HEK293T (cell line): ENCODE measurements around the gene RAET1L.

ENCODE experiments used
- ARNT ChIP-seq: fragments of 450-650 bp; IDR thresholded peaks from 2 replicates; pipeline ENCODE4 v1.6.1; 2017; ENCODE audit warnings: mild to moderate bottlenecking
- FOXM1 ChIP-seq: fragments of 450-650 bp; IDR thresholded peaks from 2 replicates; pipeline ENCODE4 v1.6.1; 2017; ENCODE audit warnings: mild to moderate bottlenecking, borderline replicate concordance
- SP1 ChIP-seq: fragments of 450-650 bp; IDR thresholded peaks from 2 replicates; pipeline ENCODE4 v1.6.1; 2017
- ZNF384 ChIP-seq: fragments of 450-650 bp; IDR thresholded peaks from 2 replicates; pipeline ENCODE4 v1.6.1; 2016

DNA sequence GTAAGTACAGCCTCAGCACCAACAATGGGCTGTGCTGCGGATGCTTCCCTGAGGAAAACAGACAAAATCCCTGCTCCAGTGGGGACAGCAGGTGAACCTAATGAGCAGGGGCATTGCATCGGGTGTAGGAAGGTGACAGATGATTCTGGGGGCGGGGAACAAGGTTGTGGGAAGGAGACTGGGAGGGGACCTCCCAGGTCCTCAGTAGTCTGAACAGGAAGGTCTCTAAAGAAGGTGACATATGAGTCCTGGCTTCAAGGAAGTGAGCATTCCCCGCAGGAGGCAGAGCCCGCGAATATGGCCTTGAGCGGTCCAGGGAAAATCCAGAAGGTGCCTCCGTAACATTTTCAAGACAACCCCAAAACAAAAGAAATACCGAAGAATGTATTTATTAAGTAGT, 42.2 kb downstream of the RAET1L start:
- TF ChIP-seq SP1 (no peak), FOXM1 (no peak), ARNT (no peak), ZNF384 (no peak)
